K562 (cell line): Measurements from ENCODE around the gene WNT3. TPM values are rescaled to one million over a fixed set of nuclear protein-coding genes. Genes with fewer than 3 reads are reported as not detected.

ENCODE experiments used
- ARID1B ChIP-seq: fragments of 450-650 bp; IDR thresholded peaks from 2 replicates; pipeline ENCODE4 v1.6.1; 2016; ENCODE audit warnings: antibody characterized with exemption, mild to moderate bottlenecking, inconsistent platforms
- ELF4 ChIP-seq: fragments of 450-650 bp; formaldehyde crosslinking; IDR thresholded peaks from 2 replicates; pipeline ENCODE4 v1.4.0; 2022; ENCODE audit warnings: missing genetic modification characterization
- FOXM1 ChIP-seq, 2 experiments: fragments of 450-650 bp in 1 of 2; sonication (generic) in 1 of 2; formaldehyde crosslinking in 1 of 2; IDR thresholded peaks; 2 replicates each; pipeline versions ENCODE4 v1.6.1 to v1.9.0; 2017 to 2022; ENCODE audit warnings: low read depth in 2 of 2, mild to moderate bottlenecking in 2 of 2, missing genetic modification reagents in 1 of 2, moderate library complexity in 1 of 2
- HCFC1 ChIP-seq: IDR thresholded peaks from 2 replicates; pipeline ENCODE4 v1.6.1; 2012; ENCODE audit warnings: low read depth, low read length, improper control_type of control experiment
- KDM4B ChIP-seq, 2 experiments: fragments of 450-650 bp in 1 of 2; sonication (generic) in 1 of 2; IDR thresholded peaks; 2 replicates each; pipeline ENCODE4 v1.6.1; 2016 to 2017; ENCODE audit warnings: borderline replicate concordance in 2 of 2, antibody characterized with exemption in 1 of 2, low read depth in 1 of 2, mild to moderate bottlenecking in 1 of 2
- MYBL2 ChIP-seq, 2 experiments: fragments of 450-650 bp in 1 of 2; sonication (generic) in 1 of 2; formaldehyde crosslinking in 1 of 2; IDR thresholded peaks; 2 replicates each; pipeline versions ENCODE4 v1.6.1 to v1.8.1; 2017 to 2022; ENCODE audit warnings: borderline replicate concordance in 1 of 2, inconsistent platforms in 1 of 2, low read depth in 1 of 2, mild to moderate bottlenecking in 1 of 2, missing genetic modification reagents in 1 of 2, moderate library complexity in 1 of 2
- RFX1 ChIP-seq: fragments of 450-650 bp; IDR thresholded peaks from 2 replicates; pipeline ENCODE4 v1.6.1; 2016; ENCODE audit warnings: mild to moderate bottlenecking, moderate library complexity
- SIX5 ChIP-seq, 2 experiments: IDR thresholded peaks; 2 replicates each; pipeline ENCODE4 v1.6.1; 2011; ENCODE audit warnings: low read length in 2 of 2, borderline replicate concordance in 1 of 2, low read depth in 1 of 2, mild to moderate bottlenecking in 1 of 2, moderate library complexity in 1 of 2; ENCODE audit not compliant: insufficient read depth in 1 of 2
- ZNF140 ChIP-seq: fragments of 250-450 bp; sonication (Bioruptor Pico); IDR thresholded peaks from 2 replicates; pipeline ENCODE4 v1.8.0; 2021; ENCODE audit warnings: moderate library complexity, mild to moderate bottlenecking, inconsistent platforms
- ZNF696 ChIP-seq: fragments of 250-450 bp; sonication (Bioruptor Pico); conservative IDR thresholded peaks from 2 replicates; pipeline ENCODE4 v1.4.0; 2020; ENCODE audit warnings: mild to moderate bottlenecking, moderate library complexity
- polyA plus RNA-seq, 8 experiments: library from polyadenylated mRNA; depleted of rRNA in 4 of 8; stranded (reverse) in 5 of 8; unstranded in 3 of 8; fragments of >200 nt; fragmentation: Nextera tagmentation in 2 of 8; fragmentation: Illumina TruSeq in 1 of 8; extraction: Ambion mirVana in 2 of 8; extraction: Trizol in 1 of 8; gene quantifications; 2 replicates each; pipeline versions ENCODE4 v1.2.1 to v1.2.3, GENCODE V29; 2011 to 2014; ENCODE audit warnings: inconsistent platforms in 1 of 8, missing spikeins in 1 of 8
- total RNA-seq, 7 experiments: library from RNA; depleted of rRNA in 6 of 7; stranded (reverse); fragments of >200 nt in 6 of 7; fragmentation: Illumina TruSeq in 2 of 7; extraction: Trizol in 2 of 7; gene quantifications; 2 replicates each; pipeline versions ENCODE4 v1.2.1 to v1.2.3, GENCODE V29; 2011 to 2021; ENCODE audit warnings: low replicate concordance in 1 of 7
- TF ChIP-seq, protein P1 (sequence below), 2 experiments: fragments of 450-650 bp; IDR thresholded peaks; 2 replicates each; pipeline ENCODE4 v1.6.1; 2018; ENCODE audit warnings: mild to moderate bottlenecking in 2 of 2, low read depth in 1 of 2; ENCODE audit not compliant: partially characterized antibody in 2 of 2
- TF ChIP-seq, protein P2 (sequence below), 2 experiments: IDR thresholded peaks; 2 replicates each; pipeline ENCODE4 v1.6.1; 2011; ENCODE audit warnings: borderline replicate concordance in 1 of 2, control low read depth in 1 of 2, low read depth in 1 of 2, low read length in 1 of 2, mild to moderate bottlenecking in 1 of 2, mixed read lengths in 1 of 2, moderate library complexity in 1 of 2; ENCODE audit not compliant: insufficient read depth in 1 of 2, insufficient read length in 1 of 2, poor library complexity in 1 of 2, severe bottlenecking in 1 of 2; ENCODE audit errors: extremely low read depth in 1 of 2
- TF ChIP-seq, protein P3 (sequence below), 2 experiments: fragments of 150-350 bp in 1 of 2; IDR thresholded peaks; 2 replicates each; pipeline ENCODE4 v1.6.1; 2012 to 2016; ENCODE audit warnings: low read depth in 2 of 2, low read length in 2 of 2, mild to moderate bottlenecking in 1 of 2, moderate library complexity in 1 of 2
- TF ChIP-seq, protein P4 (sequence below): fragments of 450-650 bp; IDR thresholded peaks from 2 replicates; pipeline ENCODE4 v1.7.0; 2016; ENCODE audit warnings: borderline replicate concordance

WNT3 gene
- total and polyA plus RNA-seq, 9 of the 15 experiments (the other 6 are each of a cell fraction or from before 2014, with no cell fraction given), result 1.5 to 6.1 (median 3.3) TPM

DNA sequence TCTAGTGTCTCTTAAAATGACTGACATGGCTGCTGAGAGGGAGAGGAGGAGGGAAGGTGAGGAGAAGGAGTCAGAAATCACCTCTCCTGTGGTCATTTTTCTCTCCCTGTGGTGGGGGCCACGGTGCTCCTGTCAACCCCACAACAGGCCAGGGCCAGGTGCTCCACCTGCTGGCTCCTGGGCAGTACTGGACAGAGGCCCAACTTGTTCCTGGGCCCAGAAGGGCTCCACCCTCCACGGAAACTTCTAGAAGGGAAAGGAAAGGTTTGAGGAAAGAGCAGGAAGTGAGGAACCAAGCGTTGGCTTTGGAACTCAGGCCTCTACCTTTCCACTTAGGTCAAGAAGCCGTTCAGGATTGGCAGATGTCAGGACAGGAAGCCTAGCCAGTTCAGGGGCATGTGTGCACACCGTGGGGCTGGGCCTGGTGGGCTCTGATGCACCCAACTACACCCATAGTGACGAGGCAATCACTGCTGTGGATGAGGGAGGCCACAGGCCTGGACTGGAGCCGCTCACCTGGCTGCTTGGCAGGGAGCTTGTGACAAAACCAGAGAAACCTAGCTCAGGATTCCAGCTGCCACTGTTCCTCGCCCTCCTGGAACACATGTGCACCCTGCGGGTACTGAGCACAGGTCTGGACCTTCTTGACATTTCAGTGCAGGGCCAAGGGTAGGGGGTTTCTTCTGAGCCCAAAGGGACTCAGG is 36.1 kb downstream of the WNT3 start (continued):
- TF ChIP-seq, protein P1, sequence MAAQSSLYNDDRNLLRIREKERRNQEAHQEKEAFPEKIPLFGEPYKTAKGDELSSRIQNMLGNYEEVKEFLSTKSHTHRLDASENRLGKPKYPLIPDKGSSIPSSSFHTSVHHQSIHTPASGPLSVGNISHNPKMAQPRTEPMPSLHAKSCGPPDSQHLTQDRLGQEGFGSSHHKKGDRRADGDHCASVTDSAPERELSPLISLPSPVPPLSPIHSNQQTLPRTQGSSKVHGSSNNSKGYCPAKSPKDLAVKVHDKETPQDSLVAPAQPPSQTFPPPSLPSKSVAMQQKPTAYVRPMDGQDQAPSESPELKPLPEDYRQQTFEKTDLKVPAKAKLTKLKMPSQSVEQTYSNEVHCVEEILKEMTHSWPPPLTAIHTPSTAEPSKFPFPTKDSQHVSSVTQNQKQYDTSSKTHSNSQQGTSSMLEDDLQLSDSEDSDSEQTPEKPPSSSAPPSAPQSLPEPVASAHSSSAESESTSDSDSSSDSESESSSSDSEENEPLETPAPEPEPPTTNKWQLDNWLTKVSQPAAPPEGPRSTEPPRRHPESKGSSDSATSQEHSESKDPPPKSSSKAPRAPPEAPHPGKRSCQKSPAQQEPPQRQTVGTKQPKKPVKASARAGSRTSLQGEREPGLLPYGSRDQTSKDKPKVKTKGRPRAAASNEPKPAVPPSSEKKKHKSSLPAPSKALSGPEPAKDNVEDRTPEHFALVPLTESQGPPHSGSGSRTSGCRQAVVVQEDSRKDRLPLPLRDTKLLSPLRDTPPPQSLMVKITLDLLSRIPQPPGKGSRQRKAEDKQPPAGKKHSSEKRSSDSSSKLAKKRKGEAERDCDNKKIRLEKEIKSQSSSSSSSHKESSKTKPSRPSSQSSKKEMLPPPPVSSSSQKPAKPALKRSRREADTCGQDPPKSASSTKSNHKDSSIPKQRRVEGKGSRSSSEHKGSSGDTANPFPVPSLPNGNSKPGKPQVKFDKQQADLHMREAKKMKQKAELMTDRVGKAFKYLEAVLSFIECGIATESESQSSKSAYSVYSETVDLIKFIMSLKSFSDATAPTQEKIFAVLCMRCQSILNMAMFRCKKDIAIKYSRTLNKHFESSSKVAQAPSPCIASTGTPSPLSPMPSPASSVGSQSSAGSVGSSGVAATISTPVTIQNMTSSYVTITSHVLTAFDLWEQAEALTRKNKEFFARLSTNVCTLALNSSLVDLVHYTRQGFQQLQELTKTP (IDR thresholded peaks at IDR 0.05; ENCODE audit: low read depth in 1 of 2, partially characterized antibody in 2 of 2), result no peak
- TF ChIP-seq, protein P2, sequence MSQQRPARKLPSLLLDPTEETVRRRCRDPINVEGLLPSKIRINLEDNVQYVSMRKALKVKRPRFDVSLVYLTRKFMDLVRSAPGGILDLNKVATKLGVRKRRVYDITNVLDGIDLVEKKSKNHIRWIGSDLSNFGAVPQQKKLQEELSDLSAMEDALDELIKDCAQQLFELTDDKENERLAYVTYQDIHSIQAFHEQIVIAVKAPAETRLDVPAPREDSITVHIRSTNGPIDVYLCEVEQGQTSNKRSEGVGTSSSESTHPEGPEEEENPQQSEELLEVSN (IDR thresholded peaks at IDR 0.05; ENCODE audit: borderline replicate concordance in 1 of 2, extremely low read depth in 1 of 2, insufficient read depth in 1 of 2, insufficient read length in 1 of 2, low read depth in 1 of 2, low read length in 1 of 2, poor library complexity in 1 of 2, severe bottlenecking in 1 of 2), result no peak
- TF ChIP-seq KDM4B (IDR thresholded peaks at IDR 0.05; ENCODE audit: borderline replicate concordance in 2 of 2, low read depth in 1 of 2) (no peak), SIX5 (IDR thresholded peaks at IDR 0.05; ENCODE audit: borderline replicate concordance in 1 of 2, insufficient read depth in 1 of 2, low read depth in 1 of 2, low read length in 2 of 2) (no peak), ARID1B (no peak), MYBL2 (IDR thresholded peaks at IDR 0.05; ENCODE audit: low read depth) (no peak), MYBL2 (CRISPR knock-in tag; IDR thresholded peaks at IDR 0.05; ENCODE audit: borderline replicate concordance) (no peak), HCFC1 (no peak), ELF4 (CRISPR knock-in tag) (no peak), RFX1 (no peak), ZNF140 (CRISPR knock-in tag) (no peak), FOXM1 (IDR thresholded peaks at IDR 0.05; ENCODE audit: low read depth) (no peak), FOXM1 (CRISPR knock-in tag; IDR thresholded peaks at IDR 0.05; ENCODE audit: low read depth) (no peak), ZNF696 (CRISPR knock-in tag) (no peak)
- TF ChIP-seq, protein P3, sequence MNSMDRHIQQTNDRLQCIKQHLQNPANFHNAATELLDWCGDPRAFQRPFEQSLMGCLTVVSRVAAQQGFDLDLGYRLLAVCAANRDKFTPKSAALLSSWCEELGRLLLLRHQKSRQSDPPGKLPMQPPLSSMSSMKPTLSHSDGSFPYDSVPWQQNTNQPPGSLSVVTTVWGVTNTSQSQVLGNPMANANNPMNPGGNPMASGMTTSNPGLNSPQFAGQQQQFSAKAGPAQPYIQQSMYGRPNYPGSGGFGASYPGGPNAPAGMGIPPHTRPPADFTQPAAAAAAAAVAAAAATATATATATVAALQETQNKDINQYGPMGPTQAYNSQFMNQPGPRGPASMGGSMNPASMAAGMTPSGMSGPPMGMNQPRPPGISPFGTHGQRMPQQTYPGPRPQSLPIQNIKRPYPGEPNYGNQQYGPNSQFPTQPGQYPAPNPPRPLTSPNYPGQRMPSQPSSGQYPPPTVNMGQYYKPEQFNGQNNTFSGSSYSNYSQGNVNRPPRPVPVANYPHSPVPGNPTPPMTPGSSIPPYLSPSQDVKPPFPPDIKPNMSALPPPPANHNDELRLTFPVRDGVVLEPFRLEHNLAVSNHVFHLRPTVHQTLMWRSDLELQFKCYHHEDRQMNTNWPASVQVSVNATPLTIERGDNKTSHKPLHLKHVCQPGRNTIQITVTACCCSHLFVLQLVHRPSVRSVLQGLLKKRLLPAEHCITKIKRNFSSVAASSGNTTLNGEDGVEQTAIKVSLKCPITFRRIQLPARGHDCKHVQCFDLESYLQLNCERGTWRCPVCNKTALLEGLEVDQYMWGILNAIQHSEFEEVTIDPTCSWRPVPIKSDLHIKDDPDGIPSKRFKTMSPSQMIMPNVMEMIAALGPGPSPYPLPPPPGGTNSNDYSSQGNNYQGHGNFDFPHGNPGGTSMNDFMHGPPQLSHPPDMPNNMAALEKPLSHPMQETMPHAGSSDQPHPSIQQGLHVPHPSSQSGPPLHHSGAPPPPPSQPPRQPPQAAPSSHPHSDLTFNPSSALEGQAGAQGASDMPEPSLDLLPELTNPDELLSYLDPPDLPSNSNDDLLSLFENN (IDR thresholded peaks at IDR 0.05; ENCODE audit: low read depth in 2 of 2, low read length in 2 of 2), result no peak
- TF ChIP-seq, protein P4, sequence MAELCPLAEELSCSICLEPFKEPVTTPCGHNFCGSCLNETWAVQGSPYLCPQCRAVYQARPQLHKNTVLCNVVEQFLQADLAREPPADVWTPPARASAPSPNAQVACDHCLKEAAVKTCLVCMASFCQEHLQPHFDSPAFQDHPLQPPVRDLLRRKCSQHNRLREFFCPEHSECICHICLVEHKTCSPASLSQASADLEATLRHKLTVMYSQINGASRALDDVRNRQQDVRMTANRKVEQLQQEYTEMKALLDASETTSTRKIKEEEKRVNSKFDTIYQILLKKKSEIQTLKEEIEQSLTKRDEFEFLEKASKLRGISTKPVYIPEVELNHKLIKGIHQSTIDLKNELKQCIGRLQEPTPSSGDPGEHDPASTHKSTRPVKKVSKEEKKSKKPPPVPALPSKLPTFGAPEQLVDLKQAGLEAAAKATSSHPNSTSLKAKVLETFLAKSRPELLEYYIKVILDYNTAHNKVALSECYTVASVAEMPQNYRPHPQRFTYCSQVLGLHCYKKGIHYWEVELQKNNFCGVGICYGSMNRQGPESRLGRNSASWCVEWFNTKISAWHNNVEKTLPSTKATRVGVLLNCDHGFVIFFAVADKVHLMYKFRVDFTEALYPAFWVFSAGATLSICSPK, result no peak
